Epidermal melanocyte (primary cell): Measurements from ENCODE around the gene HIPK2.
"Not testable (repeated sequence)": the region's sequence is repeated elsewhere in the genome, so short reads cannot be mapped to it uniquely, and the experiment has no call there.

Experiments
- DNase-seq: peaks from one replicate; pipeline ENCODE4 v3.0.0; 2011; ENCODE audit warnings: low spot score; ENCODE audit not compliant: insufficient read length

Gene HIPK2

GRCh38 chr7:139630643-139631519 lies 146.9 kb downstream of the HIPK2 start:
- DNase-seq, result no peak

GRCh38 chr7:139629392-139630082 lies 148.3 kb downstream of the HIPK2 start:
- no peak for DNase-seq

GRCh38 chr7:139627831-139628230 lies 150.0 kb downstream of the HIPK2 start:
- no peak for DNase-seq

GRCh38 chr7:139626817-139627216 lies 151.0 kb downstream of the HIPK2 start:
- DNase-seq, result no peak

- no peak for DNase-seq
These were observed 154.3 kb downstream of the HIPK2 start for GRCh38 chr7:139623518-139623917.

GRCh38 chr7:139620676-139621344 lies 157.0 kb downstream of the HIPK2 start:
- DNase-seq, result no peak

GRCh38 chr7:139619367-139619657 lies 158.5 kb downstream of the HIPK2 start:
- DNase-seq, result no peak

- DNase-seq, result no peak
These were observed 159.1 kb downstream of the HIPK2 start for GRCh38 chr7:139618482-139619366.

- DNase-seq, result no peak
These were observed 160.7 kb downstream of the HIPK2 start for GRCh38 chr7:139617074-139617473.

- no peak for DNase-seq
These were observed 162.9 kb downstream of the HIPK2 start for GRCh38 chr7:139614886-139615285.

- no peak for DNase-seq
These were observed 163.8 kb downstream of the HIPK2 start for GRCh38 chr7:139613971-139614411.

GRCh38 chr7:139611556-139611955 lies 166.2 kb downstream of the HIPK2 start:
- DNase-seq, result not testable (repeated sequence)

- DNase-seq, result no peak
These were observed 167.2 kb downstream of the HIPK2 start for GRCh38 chr7:139610595-139610994.

GRCh38 chr7:139603896-139604295 lies 173.9 kb downstream of the HIPK2 start:
- no peak for DNase-seq

GRCh38 chr7:139603282-139603681 lies 174.5 kb downstream of the HIPK2 start:
- DNase-seq, result no peak

- DNase-seq, result no peak
These were observed 175.6 kb downstream of the HIPK2 start for GRCh38 chr7:139602143-139602722.

- no peak for DNase-seq
These were observed 176.6 kb downstream of the HIPK2 start for GRCh38 chr7:139601176-139601575.

GRCh38 chr7:139600306-139600705 lies 177.5 kb downstream of the HIPK2 start:
- no peak for DNase-seq

GRCh38 chr7:139598642-139599041 lies 179.2 kb downstream of the HIPK2 start:
- DNase-seq, result no peak

- DNase-seq, result no peak
These were observed 180.8 kb downstream of the HIPK2 start for GRCh38 chr7:139597028-139597427.

GRCh38 chr7:139596626-139597025 lies 181.2 kb downstream of the HIPK2 start:
- no peak for DNase-seq
